K562 (cell line): ENCODE results near the gene FIBP. TPM values are rescaled to one million over a fixed set of nuclear protein-coding genes. Genes with fewer than 3 reads are reported as not detected.

ENCODE experiments used
- AFF4 ChIP-seq: sonication (generic); formaldehyde crosslinking; IDR thresholded peaks from 2 replicates; pipeline ENCODE4 v1.8.0; 2023; ENCODE audit warnings: mild to moderate bottlenecking, missing genetic modification reagents
- ARID2 ChIP-seq: fragments of 450-650 bp; IDR thresholded peaks from 2 replicates; pipeline ENCODE4 v1.6.1; 2017; ENCODE audit warnings: antibody characterized with exemption, mild to moderate bottlenecking
- CBX2 ChIP-seq: fragments of 200-600 bp; sonication (generic); IDR thresholded peaks from one replicate; pipeline ENCODE4 v1.6.1; 2012; ENCODE audit warnings: mild to moderate bottlenecking, low read length, inconsistent platforms; ENCODE audit not compliant: insufficient read depth, poor library complexity, severe bottlenecking
- GABPB2 ChIP-seq: fragments of 250-450 bp; sonication (Bioruptor Pico); conservative IDR thresholded peaks from 2 replicates; pipeline ENCODE4 v1.5.1; 2021; ENCODE audit warnings: mild to moderate bottlenecking
- IRF9 ChIP-seq: fragments of 450-650 bp; IDR thresholded peaks from 2 replicates; pipeline ENCODE4 v1.6.1; 2016; ENCODE audit warnings: missing biosample characterization, missing genetic modification characterization
- NR0B1 ChIP-seq: fragments of 450-650 bp; IDR thresholded peaks from one replicate; pipeline ENCODE4 v1.6.1; 2018; ENCODE audit warnings: mild to moderate bottlenecking, moderate library complexity; ENCODE audit not compliant: partially characterized antibody
- RBM39 ChIP-seq: fragments of 200-400 bp; formaldehyde crosslinking; optimal IDR thresholded peaks from 2 replicates; pipeline ENCODE3; 2018; ENCODE audit warnings: low read depth, low read length
- SMARCA4 ChIP-seq: fragments of 450-650 bp; IDR thresholded peaks from 2 replicates; pipeline ENCODE4 v1.6.1; 2016
- TAF9B ChIP-seq: fragments of 450-650 bp; IDR thresholded peaks from 2 replicates; pipeline ENCODE4 v1.6.1; 2018; ENCODE audit warnings: mild to moderate bottlenecking; ENCODE audit not compliant: partially characterized antibody
- THRB ChIP-seq: fragments of 450-650 bp; formaldehyde crosslinking; conservative IDR thresholded peaks from 2 replicates; pipeline ENCODE4 v1.4.0; 2022; ENCODE audit warnings: mild to moderate bottlenecking, missing genetic modification characterization
- ZNF318 ChIP-seq, 2 experiments: fragments of 450-650 bp; IDR thresholded peaks; 2 replicates each; pipeline ENCODE4 v1.6.1; 2016; ENCODE audit warnings: mild to moderate bottlenecking in 2 of 2, borderline replicate concordance in 1 of 2, low read depth in 1 of 2, moderate library complexity in 1 of 2
- polyA plus RNA-seq, 8 experiments: library from polyadenylated mRNA; depleted of rRNA in 4 of 8; stranded (reverse) in 5 of 8; unstranded in 3 of 8; fragments of >200 nt; fragmentation: Nextera tagmentation in 2 of 8; fragmentation: Illumina TruSeq in 1 of 8; extraction: Ambion mirVana in 2 of 8; extraction: Trizol in 1 of 8; gene quantifications; 2 replicates each; pipeline versions ENCODE4 v1.2.1 to v1.2.3, GENCODE V29; 2011 to 2014; ENCODE audit warnings: inconsistent platforms in 1 of 8, missing spikeins in 1 of 8
- total RNA-seq, 7 experiments: library from RNA; depleted of rRNA in 6 of 7; stranded (reverse); fragments of >200 nt in 6 of 7; fragmentation: Illumina TruSeq in 2 of 7; extraction: Trizol in 2 of 7; gene quantifications; 2 replicates each; pipeline versions ENCODE4 v1.2.1 to v1.2.3, GENCODE V29; 2011 to 2021; ENCODE audit warnings: low replicate concordance in 1 of 7

Gene FIBP
- total and polyA plus RNA-seq, 9 of the 15 experiments (the other 6 are each of a cell fraction or from before 2014, with no cell fraction given) = 41.2 to 79.2 (median 48.6) TPM

GRCh38 chr11:65884716-65885092, 3.6 kb downstream of the FIBP start (continued):
- TF ChIP-seq ZNF318 (IDR thresholded peaks at IDR 0.05; ENCODE audit: borderline replicate concordance in 1 of 2, low read depth in 1 of 2) = no peak
- no peak for TF ChIP-seq NR0B1
- TF ChIP-seq AFF4 (CRISPR knock-in tag) = 0 out of 2 replicates have a peak, but pooled peaks have one; percentile 46
- no peak for TF ChIP-seq THRB
- TF ChIP-seq IRF9 (tag) = no peak
- no peak for TF ChIP-seq CBX2
- no peak for TF ChIP-seq RBM39
- TF ChIP-seq GABPB2 (CRISPR knock-in tag) = no peak
- no peak for TF ChIP-seq TAF9B
- peak; percentile 50; the same call in 1 of the 2 replicates for TF ChIP-seq ARID2
- no peak for TF ChIP-seq SMARCA4
